HG03378 (cell line): ENCODE data around the gene KCNMB4.

Source experiments
- ATAC-seq: cut with Tn5 transposase; IDR thresholded peaks from one replicate; pipeline ENCODE4 v1.9.1; 2021; ENCODE audit warnings: mild to moderate bottlenecking, moderate library complexity; ENCODE audit not compliant: unreplicated experiment

The KCNMB4 gene, protein sequence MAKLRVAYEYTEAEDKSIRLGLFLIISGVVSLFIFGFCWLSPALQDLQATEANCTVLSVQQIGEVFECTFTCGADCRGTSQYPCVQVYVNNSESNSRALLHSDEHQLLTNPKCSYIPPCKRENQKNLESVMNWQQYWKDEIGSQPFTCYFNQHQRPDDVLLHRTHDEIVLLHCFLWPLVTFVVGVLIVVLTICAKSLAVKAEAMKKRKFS

DNA sequence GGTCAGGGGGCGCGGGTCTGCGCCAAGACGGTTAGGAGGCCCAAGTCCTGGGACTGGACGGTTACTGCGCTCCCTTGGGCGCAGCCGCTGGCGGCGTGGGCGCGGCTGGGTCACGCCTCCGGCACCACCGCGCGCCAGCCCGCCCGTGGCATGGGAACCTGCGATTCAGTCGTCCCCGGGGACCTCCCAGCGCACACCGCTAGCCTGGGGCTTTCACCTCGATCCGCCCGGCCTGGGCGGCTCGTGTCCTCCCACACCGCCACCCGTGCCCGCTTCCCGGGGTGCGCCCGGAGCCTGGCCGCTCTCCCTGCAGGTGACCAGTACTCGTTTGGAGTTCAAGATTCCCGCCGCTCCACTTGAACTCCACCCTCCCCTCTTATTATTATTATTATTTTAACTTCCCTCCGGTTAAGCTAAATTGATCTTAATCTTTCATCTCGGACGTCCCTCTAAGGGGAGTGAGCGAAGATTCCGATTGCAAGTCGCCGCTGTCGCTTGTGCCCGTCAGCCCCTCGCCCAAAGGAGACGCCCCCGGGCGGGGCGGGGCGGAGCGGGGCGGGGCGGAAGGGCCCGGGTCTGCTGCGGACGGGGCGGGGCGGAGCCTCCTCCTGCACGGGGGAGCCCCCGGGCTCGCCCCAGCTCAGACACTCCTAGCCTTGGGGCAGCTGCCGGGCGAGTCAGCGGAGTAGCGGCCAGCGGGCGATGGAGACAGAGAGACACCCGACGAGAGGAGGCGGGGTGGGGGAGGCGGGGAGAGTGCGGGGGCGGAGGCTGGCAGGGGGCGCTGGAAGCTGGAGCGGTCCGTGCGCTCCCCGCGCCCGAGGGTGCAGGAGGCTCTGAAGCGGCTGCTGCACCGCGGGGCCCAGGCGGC, at the start of gene KCNMB4:
TSS of gene KCNMB4 (plus strand) at position 643 of the 871 bp plus-strand sequence. CDS start 445 bp downstream, outside the sequence.
- peak; percentile 63 for ATAC-seq

DNA sequence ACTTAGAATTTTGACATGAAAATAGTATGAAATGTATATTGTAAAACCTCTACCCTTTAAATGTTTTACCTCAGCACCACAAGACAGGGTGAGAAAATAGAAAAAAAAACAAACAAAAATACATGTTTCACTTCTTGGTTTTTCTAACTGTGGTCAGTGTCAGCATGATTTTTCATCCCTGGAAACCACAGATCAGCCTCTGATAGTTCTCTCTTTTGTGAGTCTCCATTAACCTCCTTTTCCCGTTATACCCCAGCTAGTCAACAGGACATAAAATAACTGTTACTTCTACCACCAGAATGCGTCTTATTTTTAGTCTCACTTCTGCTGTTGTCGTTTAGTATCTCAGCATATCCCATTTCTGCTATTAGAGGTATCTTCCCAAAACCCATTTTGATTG, 48.3 kb upstream of the KCNMB4 start:
- peak; percentile 93 for ATAC-seq

DNA sequence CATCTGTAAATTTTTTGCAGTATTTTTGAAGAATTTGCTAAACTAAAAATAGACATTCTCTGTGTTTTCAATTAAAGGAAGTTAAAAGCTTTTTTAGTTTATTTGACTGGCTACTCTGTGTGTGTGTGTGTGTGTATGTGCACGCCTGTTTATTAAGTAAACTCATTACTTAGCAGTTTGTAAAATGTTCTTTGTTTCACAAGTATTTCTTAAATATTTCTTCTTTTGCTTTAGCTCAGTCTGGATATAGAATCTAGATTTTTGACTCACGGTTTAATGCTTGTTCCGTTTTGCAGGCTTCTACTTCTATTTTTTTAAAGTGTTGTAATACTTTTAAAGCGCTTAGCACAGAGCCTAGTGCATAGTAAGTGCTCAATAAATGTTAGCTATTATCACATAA, 46.5 kb upstream of the KCNMB4 start:
- ATAC-seq, result no peak

DNA sequence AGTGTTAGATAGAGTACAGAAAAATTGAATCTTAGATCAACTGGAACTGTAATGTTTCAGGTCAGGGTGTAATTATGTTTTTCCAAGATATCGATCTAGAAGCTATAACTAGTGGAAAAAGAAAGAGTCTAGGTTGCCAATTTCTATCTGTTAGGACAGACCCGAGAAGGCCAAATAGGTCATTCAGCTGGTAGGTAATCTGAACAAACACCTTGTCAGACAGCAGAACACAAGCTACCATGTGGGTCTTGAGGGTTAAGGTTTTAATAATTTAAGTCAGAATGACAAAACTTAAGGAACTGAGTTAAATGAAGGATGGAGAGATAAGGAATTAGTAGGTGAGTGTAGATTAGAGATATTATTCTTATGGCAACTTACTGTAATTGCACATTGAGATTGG, 44.9 kb upstream of the KCNMB4 start:
- ATAC-seq, result no peak

DNA sequence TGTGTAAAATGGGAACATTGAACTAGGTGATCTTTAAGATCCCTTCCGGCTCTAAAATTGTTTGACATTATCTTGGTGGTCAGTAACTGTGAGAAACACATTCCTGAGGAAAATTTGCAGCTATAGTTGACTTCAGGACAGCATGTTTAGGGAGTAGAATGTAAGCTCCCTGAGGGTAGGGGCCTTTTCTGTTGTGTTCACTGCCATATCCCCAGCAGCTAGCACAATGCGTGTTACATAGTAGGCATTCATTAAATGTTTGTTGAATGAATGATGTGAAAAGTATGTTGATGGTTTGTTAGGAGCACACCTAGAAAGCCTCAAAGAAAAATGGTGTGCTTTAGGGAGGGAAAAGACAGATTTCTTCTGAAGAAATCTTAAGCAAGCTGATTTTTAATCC, 38.5 kb upstream of the KCNMB4 start:
- no peak for ATAC-seq

DNA sequence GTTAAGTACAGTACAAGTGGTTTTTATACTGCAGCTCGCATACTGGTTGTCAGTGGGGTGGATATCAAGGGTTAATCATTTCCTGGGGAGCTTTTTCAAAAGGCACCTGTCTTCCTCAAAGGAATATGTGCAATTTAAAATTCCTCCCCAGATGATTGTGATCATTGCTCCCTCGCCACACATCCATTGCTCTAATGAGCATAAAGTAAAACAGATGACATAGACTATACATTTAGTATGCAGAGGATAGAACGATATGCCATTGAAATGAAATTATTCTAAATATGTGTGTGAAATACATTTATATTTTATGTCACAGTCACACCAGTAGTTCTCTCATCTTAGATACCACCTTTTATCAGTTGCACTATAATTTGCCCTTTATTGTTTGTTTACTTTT, 36.4 kb upstream of the KCNMB4 start:
- no peak for ATAC-seq

DNA sequence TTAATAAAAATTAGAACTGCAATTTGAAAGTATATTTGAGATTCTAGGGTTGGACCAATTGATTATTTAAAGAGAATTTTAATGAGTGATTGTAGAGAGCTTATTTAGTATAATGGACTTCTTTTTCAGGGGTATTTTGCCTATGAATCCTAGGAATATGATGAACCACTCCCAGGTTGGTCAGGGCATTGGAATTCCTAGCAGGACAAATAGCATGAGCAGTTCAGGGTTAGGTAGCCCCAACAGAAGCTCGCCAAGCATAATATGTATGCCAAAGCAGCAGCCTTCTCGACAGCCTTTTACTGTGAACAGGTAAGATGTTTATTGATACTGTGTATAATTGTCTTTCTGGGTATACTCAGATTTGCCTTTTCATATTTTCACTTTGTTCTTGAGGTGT, 35.9 kb upstream of the KCNMB4 start:
- ATAC-seq, result no peak

DNA sequence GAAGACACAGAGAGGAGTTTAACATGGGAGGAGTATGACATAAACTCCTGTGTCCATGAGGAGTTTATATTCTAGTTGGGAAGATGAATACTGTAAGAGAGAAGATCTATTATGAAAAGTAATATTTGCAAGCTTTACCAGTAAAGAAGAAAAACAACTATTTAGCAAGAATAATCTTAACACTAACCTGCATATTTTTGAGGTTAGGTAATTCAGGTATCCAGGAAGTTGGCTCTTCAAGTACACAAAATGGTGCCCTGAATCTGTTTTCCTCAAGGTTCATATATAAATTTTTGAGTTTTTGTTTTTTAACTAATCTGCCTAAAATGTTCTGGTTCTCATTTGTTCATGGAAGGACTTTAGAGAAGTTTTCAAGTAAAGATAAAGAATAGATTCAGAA, 33.9 kb upstream of the KCNMB4 start:
- no peak for ATAC-seq

DNA sequence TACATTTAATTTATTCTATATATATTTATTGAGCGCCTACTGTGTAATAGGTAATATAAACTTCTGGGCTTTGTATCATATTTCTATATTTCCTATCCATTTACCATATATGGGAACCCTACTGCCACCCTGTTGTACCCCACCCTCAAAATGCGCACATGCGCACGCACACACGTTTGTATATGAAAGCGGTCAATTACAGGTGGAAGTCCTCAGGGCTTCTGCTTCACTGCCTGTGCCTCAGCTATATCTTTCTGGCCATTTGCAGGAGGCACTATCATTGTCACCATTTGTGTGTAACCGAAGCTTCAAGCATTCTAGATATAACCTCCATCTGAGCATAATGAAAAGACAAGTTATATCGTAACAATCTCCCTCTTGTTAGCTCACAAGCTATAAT, 31.3 kb upstream of the KCNMB4 start:
- ATAC-seq, result no peak

DNA sequence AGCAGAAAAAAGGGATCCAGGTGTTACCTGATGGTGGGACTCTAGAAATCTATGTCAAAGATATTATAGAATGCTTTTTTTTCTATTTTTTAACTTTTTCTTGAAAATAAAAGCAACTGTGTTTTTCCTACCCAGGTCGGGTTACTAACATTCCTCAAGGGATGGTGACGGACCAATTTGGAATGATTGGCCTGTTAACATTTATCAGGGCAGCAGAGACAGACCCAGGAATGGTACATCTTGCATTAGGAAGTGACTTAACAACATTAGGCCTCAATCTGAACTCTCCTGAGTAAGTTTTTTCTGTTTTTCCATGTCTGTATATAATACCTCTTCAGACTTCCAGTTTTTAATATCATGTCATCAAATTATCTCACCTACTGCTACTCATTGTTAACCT, 27.6 kb upstream of the KCNMB4 start:
- ATAC-seq, result no peak

DNA sequence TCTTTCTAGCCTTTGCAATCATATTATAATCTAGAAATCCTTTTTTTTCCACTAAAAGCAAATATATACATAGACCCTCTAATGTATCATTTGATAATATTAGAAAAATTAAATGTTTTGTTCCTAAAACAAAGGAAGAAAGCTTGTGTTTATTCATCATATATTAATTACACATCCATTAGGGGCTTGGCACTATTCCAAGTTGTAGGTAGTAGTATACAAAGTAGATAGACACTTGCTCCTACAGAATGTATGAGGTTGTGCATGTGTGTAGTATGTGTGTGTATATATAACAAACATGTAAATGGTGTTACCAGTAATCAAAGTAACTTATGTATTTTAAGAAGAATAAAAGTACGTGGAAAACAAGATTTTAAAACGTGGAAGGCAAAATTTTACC, 15.0 kb upstream of the KCNMB4 start:
- ATAC-seq, result no peak

DNA sequence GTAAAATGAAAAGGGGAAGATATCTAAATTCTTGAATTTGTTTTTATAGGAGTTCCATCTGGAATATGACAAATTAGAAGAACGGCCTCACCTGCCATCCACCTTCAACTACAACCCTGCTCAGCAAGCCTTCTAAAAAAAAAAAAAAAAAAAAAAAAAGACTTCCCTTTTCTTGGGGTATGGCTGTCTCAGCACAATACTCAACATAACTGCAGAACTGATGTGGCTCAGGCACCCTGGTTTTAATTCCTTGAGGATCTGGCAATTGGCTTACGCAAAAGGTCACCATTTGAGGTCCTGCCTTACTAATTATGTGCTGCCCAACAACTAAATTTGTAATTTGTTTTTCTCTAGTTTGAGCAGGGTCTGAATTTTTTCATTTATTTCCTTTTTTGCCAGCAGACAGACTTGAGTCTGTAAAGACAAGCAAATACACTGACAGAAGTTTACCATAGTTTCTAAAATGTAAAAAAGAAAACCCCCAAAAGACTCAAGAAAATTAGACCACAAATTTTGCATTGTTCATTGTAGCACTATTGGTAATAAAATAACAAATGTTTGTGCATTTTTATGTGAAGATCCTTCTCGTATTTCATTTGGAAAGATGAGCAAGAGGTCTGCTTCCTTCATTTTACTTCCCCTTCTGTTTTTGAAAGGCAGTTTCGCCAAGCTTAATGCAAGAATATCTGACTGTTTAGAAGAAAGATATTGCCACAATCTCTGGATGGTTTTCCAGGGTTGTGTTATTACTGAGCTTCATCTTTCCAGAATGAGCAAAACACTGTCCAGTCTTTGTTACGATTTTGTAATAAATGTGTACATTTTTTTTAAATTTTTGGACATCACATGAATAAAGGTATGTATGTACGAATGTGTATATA, 12.1 kb upstream of the KCNMB4 start:
- ATAC-seq, result no peak

DNA sequence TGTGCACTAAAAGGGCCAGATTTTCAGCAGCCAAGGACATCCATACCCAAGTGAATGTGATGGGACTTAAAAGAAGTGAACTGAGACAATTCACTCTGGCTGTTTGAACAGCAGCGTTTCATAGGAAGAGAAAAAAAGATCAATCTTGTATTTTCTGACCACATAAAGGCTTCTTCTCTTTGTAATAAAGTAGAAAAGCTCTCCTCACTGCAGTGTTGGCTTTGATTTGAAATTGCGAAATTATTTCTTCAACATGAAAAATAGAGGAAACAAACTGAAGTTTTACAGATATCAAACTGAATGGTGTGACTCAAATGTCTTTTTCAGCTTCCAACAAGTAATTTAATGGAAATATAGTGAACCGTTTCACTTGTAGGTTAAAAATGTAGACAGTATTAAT, 11.3 kb upstream of the KCNMB4 start:
- no peak for ATAC-seq

DNA sequence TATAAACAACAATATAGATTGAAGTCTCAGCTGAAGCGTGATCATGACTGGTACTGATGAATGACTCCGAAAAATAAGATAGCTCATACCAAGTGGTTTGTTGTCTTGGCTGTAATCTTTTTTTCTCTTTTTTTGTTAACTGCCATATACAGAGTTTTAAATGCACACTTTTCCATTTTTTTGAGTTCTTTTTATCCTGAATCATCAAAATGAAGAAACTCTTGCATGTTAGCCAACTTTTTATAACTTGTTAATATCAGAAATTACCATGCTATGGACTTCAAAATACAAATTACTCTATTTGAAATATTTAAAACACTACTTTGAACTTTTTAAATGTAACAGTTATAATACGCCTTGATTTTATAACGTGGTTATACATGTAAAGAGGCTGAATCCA, 10.1 kb upstream of the KCNMB4 start:
- ATAC-seq, result no peak

DNA sequence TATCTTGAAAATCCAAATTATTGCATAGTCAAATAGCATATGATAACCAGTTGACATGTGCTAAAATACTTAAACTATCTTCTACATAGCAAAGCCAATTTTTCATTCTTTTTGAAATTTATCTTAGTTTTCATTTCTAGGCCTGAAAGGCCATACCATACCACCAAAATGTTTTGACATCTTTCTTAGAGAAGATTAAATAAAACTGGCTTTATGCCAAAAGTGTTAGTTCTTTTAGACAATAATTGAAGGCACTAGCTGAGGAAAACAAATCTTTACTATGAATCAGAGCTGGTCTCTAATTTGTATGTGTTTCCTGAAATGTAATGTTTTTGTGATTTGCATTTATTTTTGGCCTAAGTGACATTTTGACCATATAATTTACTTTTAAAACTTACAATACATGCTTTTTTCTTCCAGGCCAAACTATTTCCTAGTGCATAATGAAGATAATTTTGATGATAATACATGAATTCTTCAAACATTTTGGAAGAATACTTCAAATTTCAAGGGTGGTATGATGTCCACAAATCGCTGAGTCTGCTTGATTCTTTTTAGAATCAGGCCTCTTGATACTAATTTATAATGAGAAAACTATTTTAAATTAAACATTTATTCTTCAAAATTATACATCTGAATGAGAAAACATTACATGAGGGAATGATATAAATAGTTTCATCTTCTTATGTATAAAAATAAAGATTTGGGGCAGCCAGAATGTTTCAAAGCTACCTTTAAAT, 6.5 kb upstream of the KCNMB4 start:
- ATAC-seq, result no peak

DNA sequence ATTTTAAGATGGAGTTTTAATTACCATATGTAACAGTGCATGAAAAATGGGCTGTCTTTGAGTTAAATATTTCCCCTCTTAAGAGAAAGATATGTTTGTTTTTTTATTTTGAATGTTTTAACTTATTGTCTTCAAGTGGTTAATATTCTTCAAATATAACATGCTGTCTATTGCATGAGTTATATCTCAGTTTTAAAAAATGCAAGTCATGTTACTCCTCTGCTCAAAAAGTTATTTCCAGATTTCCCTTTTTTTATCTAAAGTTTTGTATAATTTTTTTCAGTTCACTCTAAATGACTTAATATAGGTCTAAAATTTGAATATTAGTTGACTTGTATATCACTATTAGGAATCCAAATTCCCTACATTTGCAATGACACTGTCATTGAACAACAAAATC, 5.9 kb upstream of the KCNMB4 start:
- ATAC-seq, result no peak

DNA sequence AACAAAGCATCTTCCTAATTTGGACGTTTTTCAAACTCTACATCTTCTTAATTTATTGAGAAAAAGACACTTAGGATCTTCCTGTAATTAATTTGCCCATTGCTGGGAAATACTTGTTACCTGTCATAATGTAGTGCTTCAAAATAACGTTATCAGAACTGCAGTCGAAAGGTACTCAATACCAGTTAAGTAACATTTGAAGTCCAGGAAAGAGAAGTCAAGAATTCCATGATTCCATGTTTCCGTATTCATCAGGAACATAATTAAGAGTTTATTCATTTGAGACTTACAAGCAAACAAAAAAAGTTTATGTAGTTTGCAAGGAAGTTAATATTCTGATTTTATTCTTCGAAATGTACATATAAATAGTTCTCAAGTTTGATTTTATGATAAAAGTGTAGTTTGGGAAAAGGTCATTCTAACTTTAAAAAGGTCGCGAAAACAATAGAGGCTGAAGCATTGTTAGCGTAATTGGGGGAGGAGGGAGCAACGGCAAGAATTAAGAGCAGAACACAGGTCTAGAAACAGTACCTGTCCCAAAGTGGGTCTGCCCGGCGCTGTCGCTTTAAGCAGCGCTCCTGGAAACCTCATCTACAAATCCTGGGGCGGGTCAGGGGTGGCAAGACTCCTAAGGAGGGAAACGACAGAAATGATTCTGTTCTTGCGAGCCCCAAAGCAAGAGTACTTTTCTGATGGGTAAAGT, 1.2 kb upstream of the KCNMB4 start:
- no peak for ATAC-seq

DNA sequence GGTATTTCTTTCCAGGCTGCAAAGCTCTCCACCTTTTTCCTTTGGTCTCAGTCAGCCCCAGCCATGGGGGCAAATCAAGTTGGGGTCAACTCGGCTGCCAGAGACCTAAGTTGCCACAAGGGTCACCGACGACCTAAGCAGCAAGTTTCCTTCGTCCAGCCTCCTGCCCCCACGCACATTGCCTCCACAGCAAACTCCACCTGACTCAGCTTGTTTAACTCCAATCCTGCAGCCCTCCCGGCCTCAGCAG, 767 bp upstream of the KCNMB4 start:
- no peak for ATAC-seq

DNA sequence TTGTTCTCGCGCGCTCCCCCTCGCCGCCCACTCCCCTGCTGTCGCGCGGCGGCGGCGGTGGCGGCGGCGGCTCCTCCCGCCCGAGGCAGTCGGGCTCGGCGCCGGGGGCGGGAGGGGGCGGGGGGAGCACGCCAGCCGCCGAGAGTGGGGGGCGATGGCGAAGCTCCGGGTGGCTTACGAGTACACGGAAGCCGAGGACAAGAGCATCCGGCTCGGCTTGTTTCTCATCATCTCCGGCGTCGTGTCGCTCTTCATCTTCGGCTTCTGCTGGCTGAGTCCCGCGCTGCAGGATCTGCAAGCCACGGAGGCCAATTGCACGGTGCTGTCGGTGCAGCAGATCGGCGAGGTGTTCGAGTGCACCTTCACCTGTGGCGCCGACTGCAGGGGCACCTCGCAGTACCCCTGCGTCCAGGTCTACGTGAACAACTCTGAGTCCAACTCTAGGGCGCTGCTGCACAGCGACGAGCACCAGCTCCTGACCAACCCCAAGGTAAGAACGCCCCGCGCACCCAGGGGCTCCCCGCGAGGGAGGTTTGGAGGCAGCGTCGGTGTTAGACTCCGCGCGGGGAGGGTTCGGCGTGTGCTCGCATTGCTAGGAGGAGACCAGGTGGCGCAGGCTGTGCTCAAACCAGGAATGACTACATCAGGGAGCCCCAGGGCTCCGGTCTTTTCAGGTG, 629 bp downstream of the KCNMB4 start:
- ATAC-seq, result peak; percentile 37
